Stimulated activated CD8-positive, alpha-beta memory T cell treated with anti-CD3 and anti-CD28 coated beads, Interleukin-12 subunit alpha, Interleukin-12 subunit beta, amount 100 ng/mL, for 24 hours (primary cell): ENCODE measurements around the gene TBC1D22A.
"Not testable (repeated sequence)": the region's sequence is repeated elsewhere in the genome, so short reads cannot be mapped to it uniquely, and the experiment has no call there.

Experiments used
- DNase-seq: peaks from one replicate; pipeline ENCODE4 v3.0.0-alpha.2; 2020; ENCODE audit errors: extremely low read depth

TBC1D22A gene

GRCh38 chr22:47168900-47169800 lies 406.7 kb downstream of the TBC1D22A start:
- no peak for DNase-seq

DNA sequence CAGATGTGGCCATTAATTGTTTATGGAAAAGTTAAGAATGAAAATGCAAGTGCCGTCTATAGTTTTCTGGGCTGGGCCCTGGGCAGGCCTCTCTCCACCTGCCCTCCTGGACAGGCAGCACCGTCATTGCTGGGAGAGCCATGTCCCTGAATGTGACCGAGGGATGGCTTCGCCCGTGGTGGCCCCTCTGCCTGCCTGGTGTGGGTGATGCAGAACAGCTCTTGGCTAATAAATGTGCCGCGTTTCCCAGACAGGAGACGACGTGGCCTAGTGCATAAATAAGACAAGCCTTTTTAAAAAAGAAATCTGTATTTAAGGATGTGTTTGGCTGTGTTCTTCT lies 407.3 kb downstream of the TBC1D22A start:
- no peak for DNase-seq

- DNase-seq = not testable (repeated sequence)
These were observed 408.3 kb downstream of the TBC1D22A start for GRCh38 chr22:47170511-47171440.

- DNase-seq = no peak
These were observed 409.2 kb downstream of the TBC1D22A start for GRCh38 chr22:47171441-47172221.

DNA sequence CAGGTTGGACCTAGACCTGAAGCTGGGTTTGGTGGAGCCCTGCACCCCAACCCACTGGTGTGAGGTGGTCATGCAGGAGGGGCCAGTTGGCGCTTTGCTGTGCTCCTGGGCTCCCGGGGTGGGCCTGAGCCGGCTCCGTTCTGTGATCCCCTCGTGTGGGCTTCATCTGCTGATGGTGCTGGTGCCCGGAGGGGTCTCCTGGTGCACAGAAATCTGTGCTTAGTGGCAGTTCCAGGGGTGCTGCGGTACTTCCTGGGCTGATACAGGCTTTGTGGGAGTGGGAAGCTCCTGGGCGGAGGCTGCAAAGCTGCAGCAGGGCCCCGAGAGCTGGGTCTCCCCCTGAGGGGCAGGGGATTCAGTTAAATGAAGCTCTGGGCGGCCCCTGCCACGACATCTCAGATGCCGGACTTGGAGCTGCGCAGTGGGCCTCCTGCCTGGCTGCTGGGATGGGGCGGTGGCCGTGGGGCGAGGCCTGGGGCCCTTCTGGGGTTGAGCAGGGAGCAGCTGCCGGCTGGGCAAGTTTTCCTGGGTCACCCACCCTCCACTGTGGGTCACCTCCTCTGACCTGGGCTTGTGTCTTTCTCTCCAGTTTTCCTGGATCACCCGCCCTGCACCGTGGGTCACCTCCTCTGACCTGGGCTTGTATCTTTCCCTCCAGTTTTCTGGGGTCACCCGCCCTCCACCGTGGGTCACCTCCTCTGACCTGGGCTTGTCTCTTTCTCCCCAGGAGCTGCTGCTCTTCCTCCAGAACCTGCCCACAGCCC lies 410.5 kb downstream of the TBC1D22A start:
- no peak for DNase-seq

GRCh38 chr22:47173535-47174021 lies 411.1 kb downstream of the TBC1D22A start:
- DNase-seq = no peak

- DNase-seq = no peak
These were observed 411.6 kb downstream of the TBC1D22A start for GRCh38 chr22:47174096-47174495.

- no peak for DNase-seq
These were observed 412.2 kb downstream of the TBC1D22A start for GRCh38 chr22:47174671-47175112.

- no peak for DNase-seq
These were observed 412.9 kb downstream of the TBC1D22A start for GRCh38 chr22:47175151-47176025.

DNA sequence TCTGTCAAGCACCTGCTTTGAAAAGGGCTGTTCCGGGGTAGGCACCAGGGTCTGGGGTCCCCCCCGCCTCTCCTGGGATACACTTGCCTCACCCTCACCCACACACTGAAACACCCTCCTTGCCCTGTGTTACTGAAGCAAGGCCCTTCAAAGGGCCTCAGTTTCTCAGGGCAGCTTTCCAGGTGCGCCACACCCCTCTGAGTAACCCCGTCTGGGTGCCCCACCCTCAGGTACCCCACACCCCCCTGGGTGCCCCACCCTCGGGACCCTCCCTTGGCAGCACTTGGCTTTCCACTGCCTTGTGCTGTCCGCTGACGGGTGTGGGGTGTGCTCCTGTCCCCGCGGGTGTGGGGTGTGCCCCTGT lies 413.6 kb downstream of the TBC1D22A start:
- no peak for DNase-seq

- no peak for DNase-seq
These were observed 414.3 kb downstream of the TBC1D22A start for GRCh38 chr22:47176573-47177333.

DNA sequence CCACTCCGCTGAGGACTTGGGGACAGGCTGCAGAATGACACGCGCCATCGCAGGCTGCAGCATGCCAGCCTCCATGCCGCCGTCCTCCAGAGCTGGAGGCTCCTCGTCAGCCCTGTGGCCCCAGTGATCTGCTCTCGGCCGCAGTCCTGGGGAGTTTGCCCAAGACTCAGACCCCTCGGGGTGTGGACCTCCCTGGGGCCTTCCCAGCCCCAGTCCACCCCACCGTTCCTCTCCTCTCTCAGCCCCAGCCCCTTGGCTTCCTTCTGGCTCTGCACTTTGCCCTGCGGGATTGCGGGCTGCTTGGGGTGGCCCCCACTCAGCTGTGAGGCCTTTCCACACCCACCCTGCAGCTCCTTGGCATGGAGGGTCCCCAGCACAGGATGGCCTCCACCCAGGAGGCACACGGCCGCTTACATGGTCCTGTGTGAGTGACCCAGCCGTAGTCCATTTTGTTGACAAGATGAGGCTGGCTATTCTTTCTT lies 414.9 kb downstream of the TBC1D22A start:
- DNase-seq = no peak

DNA sequence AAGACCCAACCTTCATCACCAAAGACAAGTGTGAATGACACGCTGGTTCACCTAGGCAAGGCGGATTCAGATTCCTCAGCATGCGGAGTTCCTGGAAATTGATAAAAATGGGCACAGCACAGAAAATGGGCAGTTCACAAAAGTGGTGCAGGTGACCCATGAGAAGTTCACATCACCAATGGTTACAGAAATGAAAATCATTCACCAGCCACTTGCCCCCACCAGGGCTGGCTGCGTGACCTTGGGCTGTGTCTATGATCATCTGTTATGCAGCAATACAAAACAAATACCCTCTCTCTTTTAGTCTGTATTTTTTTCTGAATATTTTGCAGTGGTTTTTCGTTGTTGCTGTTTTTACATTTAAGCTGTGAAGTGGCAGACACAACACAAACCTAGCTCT lies 415.9 kb downstream of the TBC1D22A start:
- DNase-seq = no peak

GRCh38 chr22:47180796-47181195 lies 418.3 kb downstream of the TBC1D22A start:
- DNase-seq = no peak

DNA sequence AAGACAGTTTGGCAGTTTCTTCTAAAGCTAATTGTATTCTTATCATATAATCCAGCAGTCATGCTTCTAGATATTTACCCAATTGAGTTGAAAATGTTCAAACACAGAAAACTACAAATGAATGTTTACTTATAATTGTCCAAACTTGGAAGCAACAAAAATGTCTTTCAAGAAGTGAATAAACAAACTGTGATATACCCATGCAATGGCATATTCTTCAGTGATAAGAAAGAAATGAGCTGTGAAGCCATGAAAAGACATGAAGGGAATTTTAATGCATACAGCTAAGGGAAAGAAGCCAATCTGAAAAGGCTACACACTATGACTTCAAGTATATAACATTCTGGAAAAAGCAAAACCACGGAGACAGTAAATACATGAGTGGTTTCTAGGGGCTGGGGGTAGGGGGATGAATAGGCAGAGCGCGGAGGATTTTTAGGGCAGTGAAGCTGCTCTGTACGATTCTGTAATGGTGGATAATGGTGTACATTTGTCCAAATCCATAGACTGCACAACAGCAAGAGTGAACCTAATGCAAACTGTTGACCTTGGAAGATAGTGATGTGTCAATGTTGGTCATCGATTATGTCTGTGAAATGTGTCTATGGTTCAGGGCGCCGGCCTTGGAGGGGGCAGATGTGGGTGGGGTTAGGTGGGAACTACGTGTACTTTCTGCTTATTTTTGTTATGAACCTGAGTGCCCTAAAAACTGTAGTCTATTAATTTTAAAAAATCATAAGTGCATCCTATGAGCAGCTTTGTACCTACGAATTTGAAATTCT lies 424.9 kb downstream of the TBC1D22A start:
- no peak for DNase-seq

DNA sequence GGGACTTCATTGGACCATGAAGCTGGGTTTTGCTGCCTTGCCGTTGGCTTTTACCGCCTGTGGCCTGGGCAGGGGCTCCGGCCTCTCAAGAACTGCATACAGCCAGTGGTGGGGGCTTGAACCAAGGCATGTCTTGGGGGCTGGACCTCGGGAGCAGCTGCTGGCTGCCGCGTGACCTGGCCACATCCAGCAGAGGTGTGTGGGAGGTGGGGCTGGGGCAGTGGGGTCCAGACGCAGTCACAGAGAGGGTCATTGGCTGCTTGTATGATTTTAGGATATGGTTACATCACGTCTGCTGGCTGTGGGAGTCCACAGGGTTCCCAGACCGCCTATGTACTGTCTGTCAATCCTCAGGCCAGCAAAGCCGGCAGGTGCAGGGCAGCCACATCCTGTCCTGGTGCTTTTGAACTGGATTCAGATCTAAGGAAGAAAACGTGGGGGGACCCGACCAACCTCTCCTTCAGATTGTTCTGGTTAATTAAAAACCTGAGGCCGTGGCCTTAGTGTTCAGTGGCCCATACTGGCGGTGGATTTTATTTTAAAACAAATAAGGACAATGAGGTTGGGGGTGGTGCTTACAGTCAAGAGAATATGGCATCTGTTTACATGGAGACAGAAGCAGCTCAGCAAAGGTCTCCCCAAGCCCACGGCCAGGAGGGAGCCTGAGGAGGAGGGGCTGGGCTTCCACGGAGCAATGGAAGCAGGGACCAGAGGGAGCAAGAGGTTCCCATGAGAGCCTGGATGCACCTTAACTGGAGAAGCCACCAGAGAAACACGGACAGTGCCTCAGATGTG lies 426.0 kb downstream of the TBC1D22A start:
- no peak for DNase-seq
